Measurements from ENCODE around the gene RPS24. TPM values are rescaled to one million over a fixed set of nuclear protein-coding genes. Genes with fewer than 3 reads are reported as not detected.

RPS24 gene
- total and polyA plus RNA-seq, 10 of the 15 experiments (the other 5 are each of a cell fraction or from before 2014, with no cell fraction given), result 1,343 to 7,285 (median 2,230) TPM

DNA sequence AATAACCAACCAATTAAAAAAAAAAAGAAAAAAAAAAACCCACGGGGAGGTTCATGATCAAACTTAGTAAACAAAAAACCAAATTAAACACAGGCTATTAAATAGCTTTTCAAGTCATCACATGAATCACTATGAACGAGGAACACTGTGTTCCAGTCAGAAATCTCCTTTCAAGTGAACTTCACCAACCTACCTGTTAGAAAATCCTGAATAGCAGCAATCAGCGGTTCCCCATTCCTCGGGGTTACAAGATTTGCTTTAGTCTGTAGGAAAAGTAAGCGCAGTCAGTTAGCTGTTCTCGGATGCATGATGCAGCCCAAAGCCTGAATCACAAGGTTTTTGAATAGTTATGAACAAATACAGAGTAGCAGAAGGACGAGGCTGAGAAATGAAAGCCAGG, 23.4 kb upstream of the RPS24 start:
- peaks cover 16 to 35% of the 10 kb centered on the region in 2 experiments for H3K36me3 ChIP-seq (ENCODE audit: control insufficient read depth in 2 of 2, insufficient read depth in 2 of 2, low read length in 1 of 2)
- ChIA-PET RAD21 (ENCODE audit: unreplicated experiment) (no interaction called here), CTCF (interaction anchor here (1.6 kb wide), 1 partner anchor 36 kb away, joined by 4 read pairs; no protein-coding TSS in a partner anchor), POLR2A (interaction anchor here (0.6 kb wide), 1 partner anchor 1332 kb away, joined by 3 read pairs; no protein-coding TSS in a partner anchor), SMC1A (ENCODE audit: uncharacterized antibody, unreplicated experiment) (interaction anchor here (0.6 kb wide), 1 partner anchor 44 kb away, joined by 3 read pairs; no protein-coding TSS in a partner anchor)
- no peak overlapping the region for H3K4me2 ChIP-seq (ENCODE audit: control insufficient read depth, insufficient read depth)
- H3K27ac ChIP-seq (ENCODE audit: control insufficient read depth, insufficient read depth), result no peak overlapping the region
- no peaks in the 10 kb centered on the region for H3K79me2 ChIP-seq (ENCODE audit: control insufficient read depth, insufficient read depth, low read length)
- WGBS (ENCODE audit: insufficient coverage, insufficient replicate concordance, low lambda C conversion rate, missing lambda C conversion rate), result 91% methylated on average over 7 of the region's 7 CpGs
- no peak for ATAC-seq
- no peaks in the 10 kb centered on the region for H3K4me1 ChIP-seq (ENCODE audit: control insufficient read depth, insufficient read depth, low read length)
- in situ Hi-C loops (cut with MboI) (no loop called here), intact Hi-C loops (cut with micrococcal nuclease; ENCODE audit: unreplicated experiment) (no loop called here)
- H4K20me1 ChIP-seq (ENCODE audit: control insufficient read depth, insufficient read depth), result no peaks in the 10 kb centered on the region
- H3K9ac ChIP-seq (ENCODE audit: control insufficient read depth, insufficient read depth, low read length), result no peak overlapping the region
- no peak overlapping the region for H3K4me3 ChIP-seq
- H3K27me3 ChIP-seq (replicated peaks in 1 of 2; ENCODE audit: control insufficient read depth in 2 of 2, insufficient read depth in 2 of 2, low read length in 1 of 2), result no peaks in the 10 kb centered on the region
- no peak for DNase-seq (ENCODE audit: low read depth, low spot score)
- no peaks in the 10 kb centered on the region for H3K9me3 ChIP-seq (replicated peaks; ENCODE audit: control insufficient read depth, insufficient read depth, low read length)
- no peak for FAIRE-seq
- no TSS peak for BruUV-seq (replicated peaks)
- no peak overlapping the region for H2AFZ ChIP-seq (ENCODE audit: control insufficient read depth, low read depth, low read length)
- TF ChIP-seq SMAD1 (IDR thresholded peaks at IDR 0.05; ENCODE audit: low read depth, partially characterized antibody) (no peak), EZH2 (IDR thresholded peaks at IDR 0.05; ENCODE audit: borderline replicate concordance, control insufficient read depth, low read depth, low read length) (no peak), EED (IDR thresholded peaks at IDR 0.05; ENCODE audit: low read depth) (no peak), SP1 (IDR thresholded peaks at IDR 0.05; ENCODE audit: low read depth, low read length) (no peak)

DNA sequence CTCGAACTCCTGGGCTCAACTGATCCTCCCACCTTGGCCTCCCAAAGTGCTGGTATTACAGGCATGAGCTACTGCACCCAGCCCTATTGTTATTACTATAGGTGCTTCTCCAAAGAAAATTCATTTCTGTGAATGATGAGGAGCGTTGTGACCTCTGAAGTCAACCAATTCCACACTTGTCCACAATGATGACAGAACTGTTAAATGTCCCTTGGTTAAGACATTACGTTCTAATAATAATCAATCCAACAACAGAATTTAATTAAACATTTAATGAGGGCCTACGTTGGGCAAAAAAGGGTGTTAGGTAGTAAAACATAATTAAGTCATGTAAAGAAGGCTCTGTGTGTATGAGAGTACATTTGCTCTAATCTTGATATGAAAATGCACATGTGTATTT, 22.6 kb upstream of the RPS24 start:
- no peak overlapping the region for H3K9ac ChIP-seq (ENCODE audit: control insufficient read depth, insufficient read depth, low read length)
- POLR2A ChIA-PET, result no interaction called here
- H3K79me2 ChIP-seq (ENCODE audit: control insufficient read depth, insufficient read depth, low read length), result no peaks in the 10 kb centered on the region
- CTCF ChIA-PET, result interaction anchor here (1.6 kb wide), 1 partner anchor 35 kb away, joined by 4 read pairs; no protein-coding TSS in a partner anchor
- intact Hi-C loops (cut with micrococcal nuclease; ENCODE audit: unreplicated experiment) (no loop called here), in situ Hi-C loops (cut with MboI) (no loop called here)
- no peak overlapping the region for H3K4me2 ChIP-seq (ENCODE audit: control insufficient read depth, insufficient read depth)
- no peaks in the 10 kb centered on the region for H4K20me1 ChIP-seq (ENCODE audit: control insufficient read depth, insufficient read depth)
- no TSS peak for BruUV-seq (replicated peaks)
- no peak overlapping the region for H2AFZ ChIP-seq (ENCODE audit: control insufficient read depth, low read depth, low read length)
- H3K36me3 ChIP-seq (ENCODE audit: control insufficient read depth in 2 of 2, insufficient read depth in 2 of 2, low read length in 1 of 2), result peaks cover 16 to 35% of the 10 kb centered on the region in 2 experiments
- no peaks in the 10 kb centered on the region for H3K4me1 ChIP-seq (ENCODE audit: control insufficient read depth, insufficient read depth, low read length)
- H3K9me3 ChIP-seq (replicated peaks; ENCODE audit: control insufficient read depth, insufficient read depth, low read length), result no peaks in the 10 kb centered on the region
- H3K4me3 ChIP-seq, result no peak overlapping the region
- H3K27ac ChIP-seq (ENCODE audit: control insufficient read depth, insufficient read depth), result no peak overlapping the region
- SMC1A ChIA-PET (ENCODE audit: uncharacterized antibody, unreplicated experiment), result no interaction called here
- no peaks in the 10 kb centered on the region for H3K27me3 ChIP-seq (replicated peaks in 1 of 2; ENCODE audit: control insufficient read depth in 2 of 2, insufficient read depth in 2 of 2, low read length in 1 of 2)
- FAIRE-seq, result no peak
- ATAC-seq, result no peak
- no peak for DNase-seq (ENCODE audit: low read depth, low spot score)
- WGBS (ENCODE audit: insufficient coverage, insufficient replicate concordance, low lambda C conversion rate, missing lambda C conversion rate), result 95% methylated on average over 4 of the region's 4 CpGs
- RAD21 ChIA-PET (ENCODE audit: unreplicated experiment), result no interaction called here
- TF ChIP-seq NR2C2 (IDR thresholded peaks at IDR 0.05; ENCODE audit: borderline replicate concordance, control insufficient read depth, insufficient read length, low read depth) (no peak), ZZZ3 (IDR thresholded peaks at IDR 0.05; ENCODE audit: control insufficient read depth, insufficient read length, low read depth) (no peak), EZH2 (IDR thresholded peaks at IDR 0.05; ENCODE audit: borderline replicate concordance, control insufficient read depth, low read depth, low read length) (no peak), POLR2AphosphoS5 (IDR thresholded peaks at IDR 0.05; ENCODE audit: low read length) (no peak)
- TF ChIP-seq, protein P1, sequence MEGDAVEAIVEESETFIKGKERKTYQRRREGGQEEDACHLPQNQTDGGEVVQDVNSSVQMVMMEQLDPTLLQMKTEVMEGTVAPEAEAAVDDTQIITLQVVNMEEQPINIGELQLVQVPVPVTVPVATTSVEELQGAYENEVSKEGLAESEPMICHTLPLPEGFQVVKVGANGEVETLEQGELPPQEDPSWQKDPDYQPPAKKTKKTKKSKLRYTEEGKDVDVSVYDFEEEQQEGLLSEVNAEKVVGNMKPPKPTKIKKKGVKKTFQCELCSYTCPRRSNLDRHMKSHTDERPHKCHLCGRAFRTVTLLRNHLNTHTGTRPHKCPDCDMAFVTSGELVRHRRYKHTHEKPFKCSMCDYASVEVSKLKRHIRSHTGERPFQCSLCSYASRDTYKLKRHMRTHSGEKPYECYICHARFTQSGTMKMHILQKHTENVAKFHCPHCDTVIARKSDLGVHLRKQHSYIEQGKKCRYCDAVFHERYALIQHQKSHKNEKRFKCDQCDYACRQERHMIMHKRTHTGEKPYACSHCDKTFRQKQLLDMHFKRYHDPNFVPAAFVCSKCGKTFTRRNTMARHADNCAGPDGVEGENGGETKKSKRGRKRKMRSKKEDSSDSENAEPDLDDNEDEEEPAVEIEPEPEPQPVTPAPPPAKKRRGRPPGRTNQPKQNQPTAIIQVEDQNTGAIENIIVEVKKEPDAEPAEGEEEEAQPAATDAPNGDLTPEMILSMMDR (IDR thresholded peaks at IDR 0.05 in 2 of 3, conservative IDR thresholded peaks at IDR 0.05 in 1 of 3; ENCODE audit: control insufficient read depth in 2 of 3, extremely low read depth in 1 of 3, insufficient read depth in 1 of 3, low read depth in 3 of 3, low read length in 3 of 3), result no peak
- TF ChIP-seq, protein P2, sequence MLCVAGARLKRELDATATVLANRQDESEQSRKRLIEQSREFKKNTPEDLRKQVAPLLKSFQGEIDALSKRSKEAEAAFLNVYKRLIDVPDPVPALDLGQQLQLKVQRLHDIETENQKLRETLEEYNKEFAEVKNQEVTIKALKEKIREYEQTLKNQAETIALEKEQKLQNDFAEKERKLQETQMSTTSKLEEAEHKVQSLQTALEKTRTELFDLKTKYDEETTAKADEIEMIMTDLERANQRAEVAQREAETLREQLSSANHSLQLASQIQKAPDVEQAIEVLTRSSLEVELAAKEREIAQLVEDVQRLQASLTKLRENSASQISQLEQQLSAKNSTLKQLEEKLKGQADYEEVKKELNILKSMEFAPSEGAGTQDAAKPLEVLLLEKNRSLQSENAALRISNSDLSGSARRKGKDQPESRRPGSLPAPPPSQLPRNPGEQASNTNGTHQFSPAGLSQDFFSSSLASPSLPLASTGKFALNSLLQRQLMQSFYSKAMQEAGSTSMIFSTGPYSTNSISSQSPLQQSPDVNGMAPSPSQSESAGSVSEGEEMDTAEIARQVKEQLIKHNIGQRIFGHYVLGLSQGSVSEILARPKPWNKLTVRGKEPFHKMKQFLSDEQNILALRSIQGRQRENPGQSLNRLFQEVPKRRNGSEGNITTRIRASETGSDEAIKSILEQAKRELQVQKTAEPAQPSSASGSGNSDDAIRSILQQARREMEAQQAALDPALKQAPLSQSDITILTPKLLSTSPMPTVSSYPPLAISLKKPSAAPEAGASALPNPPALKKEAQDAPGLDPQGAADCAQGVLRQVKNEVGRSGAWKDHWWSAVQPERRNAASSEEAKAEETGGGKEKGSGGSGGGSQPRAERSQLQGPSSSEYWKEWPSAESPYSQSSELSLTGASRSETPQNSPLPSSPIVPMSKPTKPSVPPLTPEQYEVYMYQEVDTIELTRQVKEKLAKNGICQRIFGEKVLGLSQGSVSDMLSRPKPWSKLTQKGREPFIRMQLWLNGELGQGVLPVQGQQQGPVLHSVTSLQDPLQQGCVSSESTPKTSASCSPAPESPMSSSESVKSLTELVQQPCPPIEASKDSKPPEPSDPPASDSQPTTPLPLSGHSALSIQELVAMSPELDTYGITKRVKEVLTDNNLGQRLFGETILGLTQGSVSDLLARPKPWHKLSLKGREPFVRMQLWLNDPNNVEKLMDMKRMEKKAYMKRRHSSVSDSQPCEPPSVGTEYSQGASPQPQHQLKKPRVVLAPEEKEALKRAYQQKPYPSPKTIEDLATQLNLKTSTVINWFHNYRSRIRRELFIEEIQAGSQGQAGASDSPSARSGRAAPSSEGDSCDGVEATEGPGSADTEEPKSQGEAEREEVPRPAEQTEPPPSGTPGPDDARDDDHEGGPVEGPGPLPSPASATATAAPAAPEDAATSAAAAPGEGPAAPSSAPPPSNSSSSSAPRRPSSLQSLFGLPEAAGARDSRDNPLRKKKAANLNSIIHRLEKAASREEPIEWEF (IDR thresholded peaks at IDR 0.05; ENCODE audit: insufficient replicate concordance, low read depth, low read length), result no peak

Measured in GM12878 (cell line).